SK-N-MC (cell line): ENCODE measurements around the gene EPN2.
"Not testable (repeated sequence)": the region's sequence is repeated elsewhere in the genome, so short reads cannot be mapped to it uniquely, and the experiment has no call there.

Experiments used
- EZH2 ChIP-seq: fragments of 200-600 bp; sonication (generic); IDR thresholded peaks from one replicate; pipeline ENCODE4 v1.6.1; 2017; ENCODE audit warnings: antibody characterized with exemption
- FOXP2 ChIP-seq: optimal IDR thresholded peaks from 2 replicates; pipeline ENCODE3; 2011; ENCODE audit warnings: mild to moderate bottlenecking, moderate library complexity; ENCODE audit not compliant: insufficient read depth; ENCODE audit errors: extremely low read length, control extremely low read depth
- POLR2AphosphoS5 ChIP-seq: IDR thresholded peaks from 2 replicates; pipeline ENCODE4 v1.6.1; 2012; ENCODE audit warnings: mild to moderate bottlenecking, low read depth, low read length, borderline replicate concordance

DNA sequence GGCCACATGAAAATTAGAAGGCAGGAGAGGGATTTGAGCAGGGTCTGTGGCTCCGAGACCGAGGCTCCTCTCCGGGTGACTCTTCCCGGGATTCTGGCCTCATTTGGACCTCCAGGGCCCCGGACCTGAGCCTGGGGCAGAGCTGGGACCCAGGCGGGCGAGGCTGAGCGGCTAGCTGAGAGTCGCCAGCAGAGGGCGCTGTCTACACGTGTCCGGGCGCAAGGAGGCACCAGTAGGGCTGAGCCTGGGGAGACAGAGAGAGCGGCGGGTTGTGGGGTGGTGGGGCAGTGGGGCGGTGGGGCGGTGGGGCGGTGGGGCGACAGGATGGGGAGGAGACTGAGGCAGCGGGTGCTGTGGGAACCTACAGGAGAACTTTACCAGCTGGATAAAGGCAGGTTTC is 34.7 kb upstream of the EPN2 start:
- not testable (repeated sequence) for TF ChIP-seq EZH2, POLR2AphosphoS5, FOXP2
